Suprapubic skin (tissue), 4 donors: ENCODE measurements around the gene MCL1. TPM values are rescaled to one million over a fixed set of nuclear protein-coding genes. Genes with fewer than 3 reads are reported as not detected.

Experiments
- DNase-seq, 2 donors: peaks; one replicate each; pipeline ENCODE4 v3.0.0-alpha.2; 2019; ENCODE audit warnings: low spot score in 2 of 2
- H3K27ac ChIP-seq: fragments of 200-600 bp; sonication (generic); one replicate; pipeline ENCODE4 v1.5.1; 2019
- H3K27me3 ChIP-seq: fragments of 200-600 bp; sonication (generic); one replicate; pipeline ENCODE4 v1.5.1; 2019
- H3K36me3 ChIP-seq: fragments of 200-600 bp; sonication (generic); one replicate; pipeline ENCODE4 v1.5.1; 2019
- H3K4me1 ChIP-seq: fragments of 200-600 bp; sonication (generic); one replicate; pipeline ENCODE4 v1.5.1; 2019
- H3K4me3 ChIP-seq: fragments of 200-600 bp; sonication (generic); one replicate; pipeline ENCODE4 v1.5.1; 2019; ENCODE audit warnings: mild to moderate bottlenecking
- H3K9me3 ChIP-seq: fragments of 200-600 bp; sonication (generic); one replicate; pipeline ENCODE4 v1.5.1; 2019
- CTCF ChIP-seq, 2 donors: fragments of 200-600 bp in 1 of 2; fragments of 450-650 bp in 1 of 2; sonication (generic) in 1 of 2; IDR thresholded peaks; one replicate each; pipeline ENCODE4 v1.5.1; 2016 to 2019; ENCODE audit warnings: antibody characterized with exemption in 2 of 2, mild to moderate bottlenecking in 1 of 2, moderate library complexity in 1 of 2
- EP300 ChIP-seq: sonication (generic); formaldehyde crosslinking; IDR thresholded peaks from one replicate; pipeline ENCODE4 v1.6.1; 2017; ENCODE audit warnings: antibody characterized with exemption
- POLR2A ChIP-seq, 2 donors: fragments of 450-650 bp; IDR thresholded peaks; one replicate each; pipeline ENCODE4 v1.6.1; 2017; ENCODE audit warnings: antibody characterized with exemption in 2 of 2, mild to moderate bottlenecking in 2 of 2, moderate library complexity in 2 of 2
- POLR2AphosphoS5 ChIP-seq, 3 donors: sonication (generic); formaldehyde crosslinking; IDR thresholded peaks; one replicate each; pipeline ENCODE4 v1.6.1; 2017; ENCODE audit warnings: antibody characterized with exemption in 3 of 3
- WGBS: methylation state at CpG from one replicate; pipeline ENCODE4 v1.1.5; 2018; 5-methylcytosine and 5-hydroxymethylcytosine counted together
- total RNA-seq, 4 donors: library from RNA; depleted of rRNA; stranded (reverse); fragments of >200 nt; gene quantifications; one replicate each; pipeline ENCODE4 v1.1.0, GENCODE V29; 2016

Gene MCL1
- total RNA-seq, 4 donors from 2014 or later, result 211 to 307 (median 270) TPM

DNA sequence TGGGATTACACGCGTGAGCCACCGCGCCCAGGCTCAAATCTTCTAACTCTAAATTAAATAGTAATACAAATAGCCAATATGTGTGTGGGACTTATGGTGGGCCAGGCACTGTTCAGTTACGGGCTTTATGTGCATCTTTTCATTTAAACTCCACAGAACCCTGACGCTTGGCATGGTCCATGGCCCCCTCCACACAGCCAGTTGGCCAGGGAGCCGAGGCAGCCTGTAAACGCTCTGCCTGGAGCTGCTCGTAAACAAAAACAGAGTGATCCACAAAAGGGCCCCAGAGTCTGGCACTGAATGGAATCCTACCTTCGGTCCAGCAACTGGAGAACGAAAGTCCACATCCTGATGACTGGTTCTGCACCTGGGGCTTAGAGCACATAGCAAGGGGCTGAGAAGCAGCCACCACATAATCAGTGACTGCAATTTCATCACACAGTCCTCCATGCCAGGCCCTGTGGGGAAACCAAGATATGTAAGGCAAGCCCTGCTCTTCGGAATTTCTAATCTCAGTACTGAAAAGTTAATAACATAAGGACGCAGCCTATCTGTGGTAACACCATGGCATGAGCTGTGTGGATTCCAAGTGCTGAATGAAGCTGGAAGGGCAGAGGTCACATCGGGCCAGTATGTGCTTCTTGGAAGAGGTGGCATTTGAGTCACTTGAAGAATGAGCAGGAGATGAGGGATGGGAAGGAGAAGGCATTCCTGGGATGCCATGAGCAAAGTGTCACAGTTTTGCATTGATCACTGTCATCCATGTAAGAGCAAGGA lies 43.7 kb downstream of the MCL1 start:
- no peaks in the 10 kb centered on the region for H3K9me3 ChIP-seq
- peaks cover 28% of the 10 kb centered on the region for H3K4me1 ChIP-seq
- DNase-seq, result no peak
- H3K27ac ChIP-seq, result peak overlapping the region; percentile 36
- H3K4me3 ChIP-seq, result no peak overlapping the region
- no peaks in the 10 kb centered on the region for H3K27me3 ChIP-seq
- WGBS, result 89% methylated on average over 14 of the region's 14 CpGs
- no peaks in the 10 kb centered on the region for H3K36me3 ChIP-seq
- TF ChIP-seq POLR2AphosphoS5 (IDR thresholded peaks at IDR 0.05), result no peak
- TF ChIP-seq EP300, result no peak
- no peak for TF ChIP-seq CTCF (IDR thresholded peaks at IDR 0.05)
- TF ChIP-seq POLR2A (IDR thresholded peaks at IDR 0.05), result no peak

GRCh38 chr1:150534002-150534401 lies 45.4 kb downstream of the MCL1 start:
- peaks cover 28% of the 10 kb centered on the region for H3K4me1 ChIP-seq
- 71% methylated on average over 2 of the region's 6 CpGs for WGBS
- no peak for DNase-seq
- no peaks in the 10 kb centered on the region for H3K27me3 ChIP-seq
- H3K4me3 ChIP-seq, result no peak overlapping the region
- TF ChIP-seq POLR2A (IDR thresholded peaks at IDR 0.05) (no peak), POLR2AphosphoS5 (IDR thresholded peaks at IDR 0.05) (no peak), CTCF (IDR thresholded peaks at IDR 0.05) (no peak), EP300 (no peak)
- peak overlapping the region; percentile 40 for H3K27ac ChIP-seq
- no peaks in the 10 kb centered on the region for H3K36me3 ChIP-seq
- H3K9me3 ChIP-seq, result no peaks in the 10 kb centered on the region

DNA sequence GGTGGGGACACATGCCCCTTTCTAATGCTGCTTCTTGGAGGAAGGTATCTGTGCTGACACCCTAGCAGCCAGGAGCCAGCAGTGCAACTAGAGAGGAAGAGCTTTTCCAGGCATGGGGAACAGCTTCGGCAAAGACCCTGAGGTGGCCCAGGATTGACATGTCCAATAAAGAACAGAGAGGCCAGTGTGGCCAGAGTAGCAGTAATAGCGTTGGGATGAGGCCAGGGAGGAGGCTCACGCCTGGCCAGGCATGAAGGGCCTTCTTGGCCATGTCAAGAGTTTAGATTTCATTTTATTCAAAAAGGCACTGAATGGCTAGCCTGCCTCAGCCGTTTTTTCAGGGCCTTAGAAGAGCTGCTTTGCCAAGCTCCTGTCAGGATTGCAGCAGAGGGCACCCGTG lies 46.5 kb downstream of the MCL1 start:
- Histone ChIP-seq H3K4me1 (peaks cover 19% of the 10 kb centered on the region), H3K27ac (peak overlapping the region; percentile 72), H3K9me3 (no peaks in the 10 kb centered on the region), H3K4me3 (no peak overlapping the region), H3K36me3 (no peaks in the 10 kb centered on the region), H3K27me3 (no peaks in the 10 kb centered on the region)
- no peak for DNase-seq
- 25% methylated on average over 5 of the region's 5 CpGs for WGBS
- TF ChIP-seq POLR2AphosphoS5 (IDR thresholded peaks at IDR 0.05) (no peak), CTCF (IDR thresholded peaks at IDR 0.05) (no peak), EP300 (no peak), POLR2A (IDR thresholded peaks at IDR 0.05) (no peak)

- Histone ChIP-seq H3K4me1 (peaks cover 13% of the 10 kb centered on the region), H3K36me3 (no peaks in the 10 kb centered on the region), H3K4me3 (no peak overlapping the region), H3K27ac (no peak overlapping the region), H3K27me3 (no peaks in the 10 kb centered on the region), H3K9me3 (no peaks in the 10 kb centered on the region)
- TF ChIP-seq CTCF (IDR thresholded peaks at IDR 0.05) (no peak), EP300 (no peak), POLR2AphosphoS5 (IDR thresholded peaks at IDR 0.05) (no peak), POLR2A (IDR thresholded peaks at IDR 0.05) (no peak)
- no peak for DNase-seq
- 95% methylated on average over 14 of the region's 14 CpGs for WGBS
Observed at GRCh38 chr1:150530491-150531159, 48.8 kb downstream of the MCL1 start.

DNA sequence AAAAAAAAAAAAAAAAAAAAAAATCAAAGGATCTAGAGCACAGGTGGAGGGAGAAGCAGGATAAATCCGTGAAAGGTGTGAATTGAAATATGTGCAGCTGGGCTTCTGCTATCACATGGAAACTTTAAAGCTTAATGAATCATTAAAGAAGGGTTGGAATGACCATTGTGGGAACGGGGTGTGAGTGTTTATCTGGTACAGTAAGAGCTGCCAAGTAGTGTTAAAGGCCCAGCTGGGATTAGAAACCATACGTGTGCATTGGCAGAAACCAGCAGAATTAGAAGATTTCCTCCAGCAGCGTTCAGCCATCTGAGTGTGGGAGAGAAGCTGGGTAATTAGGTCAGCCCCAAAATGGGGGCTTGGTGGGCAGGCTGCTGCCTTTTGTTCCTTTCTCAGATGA lies 50.4 kb downstream of the MCL1 start:
- Histone ChIP-seq H3K36me3 (no peaks in the 10 kb centered on the region), H3K27ac (no peak overlapping the region), H3K4me1 (peaks cover 7% of the 10 kb centered on the region), H3K9me3 (no peaks in the 10 kb centered on the region), H3K27me3 (no peaks in the 10 kb centered on the region), H3K4me3 (no peak overlapping the region)
- no peak for DNase-seq
- 44% methylated on average over 4 of the region's 4 CpGs for WGBS
- TF ChIP-seq POLR2AphosphoS5 (IDR thresholded peaks at IDR 0.05) (no peak), POLR2A (IDR thresholded peaks at IDR 0.05) (no peak), CTCF (IDR thresholded peaks at IDR 0.05) (no peak), EP300 (no peak)
